Esophagus muscularis mucosa (tissue), 3 donors: ENCODE data around the gene TUBB.

Source experiments
- EP300 ChIP-seq: sonication (generic); formaldehyde crosslinking; IDR thresholded peaks from one replicate; pipeline ENCODE4 v1.6.1; 2017; ENCODE audit warnings: antibody characterized with exemption
- TF ChIP-seq, protein P1 (sequence below), 3 experiments: fragments of 200-600 bp in 2 of 3; fragments of 450-650 bp in 1 of 3; sonication (generic) in 2 of 3; IDR thresholded peaks; one replicate each; pipeline ENCODE4 v1.5.1; 2017 to 2019; ENCODE audit warnings: antibody characterized with exemption in 3 of 3, mild to moderate bottlenecking in 2 of 3, moderate library complexity in 1 of 3

DNA sequence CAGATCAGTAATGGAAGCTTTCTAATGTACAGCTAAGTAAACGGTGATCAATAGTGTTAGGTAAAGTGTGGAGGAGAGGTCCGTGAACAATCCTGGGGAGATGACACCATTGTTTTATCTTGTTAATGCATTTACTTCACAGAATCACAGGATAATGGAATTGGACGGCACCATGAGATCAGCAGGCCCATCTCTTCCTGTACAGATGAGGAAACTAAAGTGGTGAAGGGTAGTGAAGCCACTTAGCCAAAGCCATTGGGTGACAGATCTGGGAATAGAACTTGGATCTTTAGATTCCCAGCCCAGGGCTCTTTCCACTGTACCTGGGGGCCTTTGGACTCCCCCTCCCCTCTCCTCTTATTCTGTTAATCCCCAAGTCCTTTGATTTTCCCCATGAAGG, 50.4 kb downstream of the TUBB start:
- TF ChIP-seq, protein P1, sequence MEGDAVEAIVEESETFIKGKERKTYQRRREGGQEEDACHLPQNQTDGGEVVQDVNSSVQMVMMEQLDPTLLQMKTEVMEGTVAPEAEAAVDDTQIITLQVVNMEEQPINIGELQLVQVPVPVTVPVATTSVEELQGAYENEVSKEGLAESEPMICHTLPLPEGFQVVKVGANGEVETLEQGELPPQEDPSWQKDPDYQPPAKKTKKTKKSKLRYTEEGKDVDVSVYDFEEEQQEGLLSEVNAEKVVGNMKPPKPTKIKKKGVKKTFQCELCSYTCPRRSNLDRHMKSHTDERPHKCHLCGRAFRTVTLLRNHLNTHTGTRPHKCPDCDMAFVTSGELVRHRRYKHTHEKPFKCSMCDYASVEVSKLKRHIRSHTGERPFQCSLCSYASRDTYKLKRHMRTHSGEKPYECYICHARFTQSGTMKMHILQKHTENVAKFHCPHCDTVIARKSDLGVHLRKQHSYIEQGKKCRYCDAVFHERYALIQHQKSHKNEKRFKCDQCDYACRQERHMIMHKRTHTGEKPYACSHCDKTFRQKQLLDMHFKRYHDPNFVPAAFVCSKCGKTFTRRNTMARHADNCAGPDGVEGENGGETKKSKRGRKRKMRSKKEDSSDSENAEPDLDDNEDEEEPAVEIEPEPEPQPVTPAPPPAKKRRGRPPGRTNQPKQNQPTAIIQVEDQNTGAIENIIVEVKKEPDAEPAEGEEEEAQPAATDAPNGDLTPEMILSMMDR (IDR thresholded peaks at IDR 0.05), result no peak
- TF ChIP-seq EP300, result no peak
